B cell (primary cell): ENCODE data around the gene ZWINT. TPM values are rescaled to one million over a fixed set of nuclear protein-coding genes. Genes with fewer than 3 reads are reported as not detected.

Experiments used
- ATAC-seq: fragments of 200-7000 bp; cut with Tn5 transposase; one replicate; pipeline ENCODE4 v1.10.0; 2021; ENCODE audit warnings: low read depth, mild to moderate bottlenecking, moderate number of reproducible peaks, moderate library complexity
- CTCF ChIA-PET: fragments of 350-600 bp; sonication (Branson Sonifier 250); formaldehyde crosslinking; loops from one replicate; lab custom pipeline; 2021; ENCODE audit warnings: antibody characterized with exemption, inconsistent platforms; lab: Charles Lee
- POLR2A ChIA-PET: fragments of 350-600 bp; sonication (Branson Sonifier 250); formaldehyde crosslinking; loops from one replicate; lab custom pipeline; 2021; ENCODE audit warnings: antibody characterized with exemption; lab: Charles Lee
- DNase-seq: peaks from one replicate; pipeline ENCODE4 v3.0.0; 2013
- H2AFZ ChIP-seq: 2 replicates; pipeline ENCODE4 v1.6.1; 2012; ENCODE audit warnings: mild to moderate bottlenecking, low read depth, low read length; ENCODE audit not compliant: insufficient read depth, poor library complexity, severe bottlenecking
- H3K27ac ChIP-seq, 2 donors: 1 replicate in 1 of 2; 2 replicates in 1 of 2; pipeline ENCODE4 v1.5.1; 2012 to 2013; ENCODE audit warnings: low read length in 2 of 2, mild to moderate bottlenecking in 2 of 2, moderate library complexity in 1 of 2
- H3K27me3 ChIP-seq, 4 experiments: fragments of 200-600 bp in 1 of 4; sonication (generic) in 1 of 4; replicated peaks in 1 of 4; 1 replicate in 2 of 4; 2 replicates in 2 of 4; pipeline versions ENCODE4 v1.6.1 to v1.7.0; 2013 to 2016; ENCODE audit warnings: low read length in 3 of 4, mild to moderate bottlenecking in 2 of 4, mixed read lengths in 1 of 4, moderate library complexity in 1 of 4; ENCODE audit not compliant: insufficient read depth in 4 of 4, control insufficient read depth in 3 of 4; ENCODE audit errors: control extremely low read depth in 1 of 4
- H3K36me3 ChIP-seq, 2 experiments: replicated peaks in 1 of 2; 1 replicate in 1 of 2; 2 replicates in 1 of 2; pipeline versions ENCODE4 v1.6.1 to v1.7.1; 2013; ENCODE audit warnings: low read length in 1 of 2; ENCODE audit not compliant: insufficient read depth in 2 of 2, control insufficient read depth in 1 of 2; ENCODE audit errors: control extremely low read depth in 1 of 2, extremely low read depth in 1 of 2
- H3K4me1 ChIP-seq, 2 donors: fragments of 200-600 bp in 1 of 2; sonication (generic) in 1 of 2; 1 replicate in 1 of 2; 2 replicates in 1 of 2; pipeline versions ENCODE4 v1.5.1 to v1.6.1; 2013 to 2017; ENCODE audit warnings: low read length in 2 of 2; ENCODE audit not compliant: control insufficient read depth in 2 of 2, insufficient read depth in 2 of 2
- H3K4me2 ChIP-seq: replicated peaks from 2 replicates; pipeline ENCODE3; 2012; ENCODE audit warnings: mild to moderate bottlenecking, low read depth, low read length; ENCODE audit not compliant: poor library complexity, severe bottlenecking
- H3K4me3 ChIP-seq, 5 experiments: fragments of 200-600 bp in 1 of 5; sonication (generic) in 1 of 5; 1 replicate in 3 of 5; 2 replicates in 2 of 5; pipeline versions ENCODE4 v1.5.1 to v1.7.0; 2011 to 2016; ENCODE audit warnings: low read length in 4 of 5, mild to moderate bottlenecking in 4 of 5, low read depth in 2 of 5, control low read depth in 1 of 5, moderate library complexity in 1 of 5; ENCODE audit not compliant: insufficient read depth in 1 of 5; ENCODE audit errors: control extremely low read depth in 1 of 5, extremely low read depth in 1 of 5
- H3K79me2 ChIP-seq: fragments of 200-600 bp; sonication (generic); one replicate; pipeline ENCODE4 v1.6.0; 2016; ENCODE audit warnings: low read length; ENCODE audit not compliant: control insufficient read depth, insufficient read depth
- H3K9ac ChIP-seq: fragments of 200-600 bp; sonication (generic); 2 replicates; pipeline ENCODE4 v1.6.1; 2017; ENCODE audit warnings: mild to moderate bottlenecking, low read length, moderate library complexity
- H3K9me3 ChIP-seq, 3 donors: one replicate each; pipeline versions ENCODE4 v1.6.1 to v1.7.1; 2013; ENCODE audit warnings: low read length in 2 of 3; ENCODE audit not compliant: control insufficient read depth in 2 of 3, insufficient read depth in 1 of 3; ENCODE audit errors: control extremely low read depth in 1 of 3
- H4K20me1 ChIP-seq: 2 replicates; pipeline ENCODE4 v1.6.0; 2012; ENCODE audit warnings: mild to moderate bottlenecking, low read length; ENCODE audit not compliant: insufficient read depth, control insufficient read depth, poor library complexity, severe bottlenecking
- H3K27ac Mint-ChIP-seq: one replicate; pipeline ENCODE4 v1.8.0; 2021; ENCODE audit warnings: mixed read lengths
- H3K27me3 Mint-ChIP-seq: one replicate; pipeline ENCODE4 v1.8.0; 2021; ENCODE audit warnings: mixed read lengths
- H3K4me1 Mint-ChIP-seq: one replicate; pipeline ENCODE4 v1.8.0; 2021; ENCODE audit warnings: mixed read lengths
- H3K4me3 Mint-ChIP-seq: one replicate; pipeline ENCODE4 v1.8.0; 2021; ENCODE audit warnings: mixed read lengths
- H3K9me3 Mint-ChIP-seq: one replicate; pipeline ENCODE4 v1.8.0; 2022; ENCODE audit warnings: mixed read lengths; ENCODE audit not compliant: insufficient read depth
- CTCF ChIP-seq: fragments of 200-600 bp; IDR thresholded peaks from one replicate; pipeline ENCODE4 v1.8.0; 2022; ENCODE audit warnings: antibody characterized with exemption, mild to moderate bottlenecking
- EZH2 ChIP-seq: IDR thresholded peaks from 2 replicates; pipeline ENCODE4 v1.6.1; 2012; ENCODE audit warnings: borderline replicate concordance, low read depth, mild to moderate bottlenecking, moderate library complexity, low read length; ENCODE audit not compliant: insufficient read depth, poor library complexity, severe bottlenecking
- WGBS: methylation state at CpG from one replicate; pipeline ENCODE4 v1.1.5; 2013; ENCODE audit warnings: missing lambda C conversion rate; ENCODE audit not compliant: insufficient coverage; 5-methylcytosine and 5-hydroxymethylcytosine counted together
- intact Hi-C: fragments of 100-400 bp; cut with micrococcal nuclease; formaldehyde crosslinking; loops from one replicate; pipeline ENCODE4 v1.10.0; 2022
- polyA plus RNA-seq: library from polyadenylated mRNA; depleted of rRNA; stranded (reverse); fragments of >200 nt; gene quantifications from 2 replicates; pipeline ENCODE4 v1.2.3, GENCODE V29; 2012
- total RNA-seq, 2 donors: library from RNA; stranded (reverse); fragments of 120-200 nt in 1 of 2; gene quantifications; 1 replicate in 1 of 2; 2 replicates in 1 of 2; pipeline versions ENCODE4 v1.2.3 to v1.2.4, GENCODE V29; 2013 to 2022

Gene ZWINT
- total and polyA plus RNA-seq, 2 donors (not counting 1 experiment from before 2014, with no cell fraction given) = 0.85 to 1.1 TPM

- Histone ChIP-seq H3K4me3 (no peak overlapping the region), H2AFZ (peak overlapping the region; percentile 89), H3K36me3 (no peaks in the 10 kb centered on the region), H3K9ac (no peak overlapping the region), H3K79me2 (no peaks in the 10 kb centered on the region), H3K9me3 (no peaks in the 10 kb centered on the region), H3K27me3 (no peaks in the 10 kb centered on the region), H3K4me1 (peaks cover 5 to 13% of the 10 kb centered on the region in 2 donors), H3K27ac (no peak overlapping the region), H4K20me1 (no peaks in the 10 kb centered on the region), H3K4me2 (no peak overlapping the region)
- intact Hi-C loops = loop anchor here (10.0 kb wide), 1 partner anchor 275 kb away; no protein-coding TSS in a partner anchor
- 100% methylated on average over 4 of the region's 4 CpGs for WGBS
- DNase-seq = no peak
- Mint-ChIP-seq H3K27me3 (no peaks in the 10 kb centered on the region), H3K4me3 (peak overlapping the region; percentile 32), H3K9me3 (no peaks in the 10 kb centered on the region), H3K4me1 (peaks cover 12% of the 10 kb centered on the region), H3K27ac (no peak overlapping the region)
- ChIA-PET CTCF (no interaction called here), POLR2A (no interaction called here)
- TF ChIP-seq CTCF (no peak), EZH2 (no peak)
- ATAC-seq = no peak
Measured at GRCh38 chr10:56359837-56360236, 1.2 kb downstream of the ZWINT start.

- H4K20me1 ChIP-seq = no peaks in the 10 kb centered on the region
- H3K4me3 Mint-ChIP-seq = no peak overlapping the region
- TF ChIP-seq CTCF = no peak
- no peak for TF ChIP-seq EZH2
- peaks cover 5 to 12% of the 10 kb centered on the region in 2 donors for H3K4me1 ChIP-seq
- DNase-seq (no peak), ATAC-seq (no peak)
- H3K9me3 Mint-ChIP-seq = no peaks in the 10 kb centered on the region
- peaks cover 12% of the 10 kb centered on the region for H3K4me1 Mint-ChIP-seq
- H3K4me2 ChIP-seq = no peak overlapping the region
- no peaks in the 10 kb centered on the region for H3K27me3 ChIP-seq
- H3K27me3 Mint-ChIP-seq = no peaks in the 10 kb centered on the region
- intact Hi-C loops = no loop called here
- no peaks in the 10 kb centered on the region for H3K36me3 ChIP-seq
- ChIA-PET CTCF (no interaction called here), POLR2A (no interaction called here)
- H3K9me3 ChIP-seq = no peaks in the 10 kb centered on the region
- H3K9ac ChIP-seq = no peak overlapping the region
- H3K4me3 ChIP-seq = no peak overlapping the region
- H3K27ac ChIP-seq = no peak overlapping the region
- H3K27ac Mint-ChIP-seq = no peak overlapping the region
- H2AFZ ChIP-seq = no peak overlapping the region
- H3K79me2 ChIP-seq = no peaks in the 10 kb centered on the region
Measured at GRCh38 chr10:56357018-56357417, 4.0 kb downstream of the ZWINT start.
